Prostate gland (tissue), 2 donors: Measurements from ENCODE around the gene GP9.

Experiments used
- POLR2A ChIP-seq: fragments of 450-650 bp; IDR thresholded peaks from one replicate; pipeline ENCODE4 v1.6.1; 2016; ENCODE audit warnings: antibody characterized with exemption, mild to moderate bottlenecking
- TF ChIP-seq, protein P1 (sequence below), 4 experiments: fragments of 200-600 bp in 2 of 4; fragments of 450-650 bp in 2 of 4; sonication (generic) in 2 of 4; IDR thresholded peaks; 1 replicate in 3 of 4; 2 replicates in 1 of 4; pipeline ENCODE4 v1.5.1; 2016 to 2019; ENCODE audit warnings: antibody characterized with exemption in 4 of 4, mild to moderate bottlenecking in 2 of 4, moderate library complexity in 2 of 4

DNA sequence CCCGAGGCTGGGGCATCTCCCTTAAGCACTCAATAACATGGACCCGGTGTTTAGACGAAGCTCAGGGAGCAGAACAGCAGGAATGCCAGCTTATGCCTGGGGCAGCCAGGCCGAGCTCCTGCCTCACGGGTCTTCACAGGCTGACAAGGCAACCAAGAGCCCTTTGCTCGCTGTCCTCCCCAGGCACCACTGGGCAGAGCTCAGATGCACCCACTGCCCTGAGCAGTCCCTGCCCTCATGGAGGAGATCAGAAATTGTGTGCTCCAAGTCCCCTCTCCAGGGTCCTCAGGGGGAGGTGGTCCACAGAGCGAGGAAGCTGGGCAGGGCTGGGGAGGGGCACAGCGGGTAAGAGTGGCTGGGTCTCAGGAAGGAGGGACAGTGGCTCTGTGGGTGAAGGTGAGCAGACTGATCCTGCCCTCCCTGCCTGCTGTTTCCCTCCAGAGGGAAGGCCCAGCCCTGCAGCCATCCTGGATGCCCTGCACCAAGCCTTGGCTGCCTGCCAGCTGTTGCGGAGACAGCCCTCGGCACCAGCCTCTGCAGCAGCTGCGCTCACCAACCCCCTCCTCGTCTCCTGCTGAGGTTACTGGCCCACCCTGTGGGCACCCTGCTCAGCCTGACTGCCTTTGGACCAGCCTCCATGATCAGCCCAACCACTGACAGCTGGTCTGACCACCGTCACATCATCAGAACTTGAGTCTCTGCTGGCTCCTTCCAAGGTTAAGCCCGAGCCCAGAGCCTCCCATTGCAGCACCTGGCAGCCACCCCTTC is 21.1 kb upstream of the GP9 start:
- TF ChIP-seq, protein P1, sequence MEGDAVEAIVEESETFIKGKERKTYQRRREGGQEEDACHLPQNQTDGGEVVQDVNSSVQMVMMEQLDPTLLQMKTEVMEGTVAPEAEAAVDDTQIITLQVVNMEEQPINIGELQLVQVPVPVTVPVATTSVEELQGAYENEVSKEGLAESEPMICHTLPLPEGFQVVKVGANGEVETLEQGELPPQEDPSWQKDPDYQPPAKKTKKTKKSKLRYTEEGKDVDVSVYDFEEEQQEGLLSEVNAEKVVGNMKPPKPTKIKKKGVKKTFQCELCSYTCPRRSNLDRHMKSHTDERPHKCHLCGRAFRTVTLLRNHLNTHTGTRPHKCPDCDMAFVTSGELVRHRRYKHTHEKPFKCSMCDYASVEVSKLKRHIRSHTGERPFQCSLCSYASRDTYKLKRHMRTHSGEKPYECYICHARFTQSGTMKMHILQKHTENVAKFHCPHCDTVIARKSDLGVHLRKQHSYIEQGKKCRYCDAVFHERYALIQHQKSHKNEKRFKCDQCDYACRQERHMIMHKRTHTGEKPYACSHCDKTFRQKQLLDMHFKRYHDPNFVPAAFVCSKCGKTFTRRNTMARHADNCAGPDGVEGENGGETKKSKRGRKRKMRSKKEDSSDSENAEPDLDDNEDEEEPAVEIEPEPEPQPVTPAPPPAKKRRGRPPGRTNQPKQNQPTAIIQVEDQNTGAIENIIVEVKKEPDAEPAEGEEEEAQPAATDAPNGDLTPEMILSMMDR (IDR thresholded peaks at IDR 0.05): no peak
- no peak for TF ChIP-seq POLR2A
